Caco-2 (cell line): Measurements from ENCODE around the gene NRF1. TPM values are rescaled to one million over a fixed set of nuclear protein-coding genes. Genes with fewer than 3 reads are reported as not detected.

Experiments used
- BruUV-seq: library from RNA; stranded (reverse); fragments of 400-500 nt; replicated peaks from 2 replicates; lab custom pipeline; 2021; lab: Mats Ljungman, UMichigan
- CTCF ChIA-PET: fragments of 300-600 bp; sonication (Branson Sonifier 250); formaldehyde crosslinking; loops from one replicate; lab custom pipeline; 2022; ENCODE audit warnings: antibody characterized with exemption; lab: Charles Lee
- POLR2A ChIA-PET: fragments of 300-600 bp; sonication (Branson Sonifier 250); formaldehyde crosslinking; loops from one replicate; lab custom pipeline; 2022; ENCODE audit warnings: antibody characterized with exemption; lab: Charles Lee
- DNase-seq, 2 experiments: peaks; one replicate each; pipeline versions ENCODE4 v3.0.0 to v3.0.0-alpha.2; 2020 to 2022
- H3K27me3 ChIP-seq: replicated peaks from 2 replicates; pipeline ENCODE4 v1.6.0; 2011; ENCODE audit warnings: low read length; ENCODE audit not compliant: control insufficient read depth, insufficient read depth
- H3K36me3 ChIP-seq: 2 replicates; pipeline ENCODE4 v1.5.1; 2011; ENCODE audit warnings: low read length; ENCODE audit not compliant: control insufficient read depth, insufficient read depth
- H3K4me1 ChIP-seq: fragments of 250-450 bp; sonication (Bioruptor Pico); 2 replicates; pipeline ENCODE4 v1.5.1; 2020; ENCODE audit warnings: mild to moderate bottlenecking
- H3K4me3 ChIP-seq: 2 replicates; pipeline ENCODE4 v1.5.1; 2011; ENCODE audit warnings: low read depth, mild to moderate bottlenecking, control low read depth, low read length
- H3K9me3 ChIP-seq: fragments of 250-450 bp; sonication (Bioruptor Pico); 2 replicates; pipeline ENCODE4 v1.5.1; 2020; ENCODE audit warnings: mild to moderate bottlenecking, moderate library complexity
- H3K27ac Mint-ChIP-seq: one replicate; pipeline ENCODE4 v1.8.0; 2022; ENCODE audit warnings: mixed read lengths; ENCODE audit not compliant: unreplicated experiment
- H3K27me3 Mint-ChIP-seq: one replicate; pipeline ENCODE4 v1.8.0; 2022; ENCODE audit warnings: mixed read lengths; ENCODE audit not compliant: insufficient read depth, unreplicated experiment
- H3K36me3 Mint-ChIP-seq: one replicate; pipeline ENCODE4 v1.8.0; 2022; ENCODE audit warnings: mild to moderate bottlenecking, mixed read lengths; ENCODE audit not compliant: insufficient read depth, unreplicated experiment
- H3K4me1 Mint-ChIP-seq: one replicate; pipeline ENCODE4 v1.8.0; 2022; ENCODE audit warnings: low read depth, mixed read lengths; ENCODE audit not compliant: unreplicated experiment
- H3K4me3 Mint-ChIP-seq: one replicate; pipeline ENCODE4 v1.8.0; 2022; ENCODE audit warnings: mild to moderate bottlenecking, moderate library complexity, mixed read lengths; ENCODE audit not compliant: unreplicated experiment
- H3K9me3 Mint-ChIP-seq: one replicate; pipeline ENCODE4 v1.8.0; 2022; ENCODE audit warnings: mixed read lengths; ENCODE audit not compliant: unreplicated experiment
- CTCF ChIP-seq, 2 experiments: fragments of 200-600 bp in 1 of 2; IDR thresholded peaks; 1 replicate in 1 of 2; 2 replicates in 1 of 2; pipeline versions ENCODE4 v1.5.1 to v1.8.0; 2011 to 2022; ENCODE audit warnings: antibody characterized with exemption in 1 of 2, control low read depth in 1 of 2, inconsistent platforms in 1 of 2, low read depth in 1 of 2, low read length in 1 of 2, mild to moderate bottlenecking in 1 of 2, moderate library complexity in 1 of 2; ENCODE audit not compliant: insufficient read depth in 1 of 2, severe bottlenecking in 1 of 2, unreplicated experiment in 1 of 2
- intact Hi-C: fragments of 100-400 bp; cut with micrococcal nuclease; formaldehyde crosslinking; loops from one replicate; pipeline ENCODE4 v1.10.0; 2022; ENCODE audit not compliant: unreplicated experiment
- total RNA-seq: library from RNA; stranded (reverse); gene quantifications from 2 replicates; pipeline ENCODE4 v1.2.3, GENCODE V29; 2022

Gene NRF1
- total RNA-seq, 1 experiment from 2014 or later: 22.5 TPM

GRCh38 chr7:129734400-129734799, 122.9 kb downstream of the NRF1 start:
- no peak for TF ChIP-seq CTCF (IDR thresholded peaks at IDR 0.05; ENCODE audit: insufficient read depth in 1 of 2, low read depth in 1 of 2, low read length in 1 of 2, severe bottlenecking in 1 of 2, unreplicated experiment in 1 of 2)
- no peaks in the 10 kb centered on the region; the same call in 1 of the 2 replicates for H3K4me1 ChIP-seq
- CTCF ChIA-PET: no interaction called here
- POLR2A ChIA-PET: no interaction called here
- H3K4me3 ChIP-seq: no peak overlapping the region
- Mint-ChIP-seq H3K27me3 (no peaks in the 10 kb centered on the region), H3K9me3 (no peaks in the 10 kb centered on the region), H3K4me3 (no peak overlapping the region), H3K27ac (no peak overlapping the region), H3K4me1 (no peaks in the 10 kb centered on the region), H3K36me3 (peaks cover 34% of the 10 kb centered on the region)
- no peaks in the 10 kb centered on the region for H3K27me3 ChIP-seq
- no peaks in the 10 kb centered on the region for H3K36me3 ChIP-seq
- no TSS peak for BruUV-seq
- no peak for DNase-seq
- intact Hi-C loops: no loop called here
- no peaks in the 10 kb centered on the region for H3K9me3 ChIP-seq

GRCh38 chr7:129739427-129739826, 127.9 kb downstream of the NRF1 start:
- Histone ChIP-seq H3K36me3 (no peaks in the 10 kb centered on the region), H3K27me3 (no peaks in the 10 kb centered on the region), H3K4me3 (no peak overlapping the region), H3K4me1 (no peaks in the 10 kb centered on the region), H3K9me3 (no peaks in the 10 kb centered on the region)
- Mint-ChIP-seq H3K9me3 (no peaks in the 10 kb centered on the region), H3K27me3 (no peaks in the 10 kb centered on the region), H3K36me3 (peaks cover 7% of the 10 kb centered on the region), H3K4me3 (no peak overlapping the region), H3K27ac (no peak overlapping the region), H3K4me1 (no peaks in the 10 kb centered on the region)
- TF ChIP-seq CTCF (IDR thresholded peaks at IDR 0.05; ENCODE audit: insufficient read depth in 1 of 2, low read depth in 1 of 2, low read length in 1 of 2, severe bottlenecking in 1 of 2, unreplicated experiment in 1 of 2): no peak
- ChIA-PET CTCF (interaction anchor here (0.6 kb wide), 1 partner anchor 327 kb away, joined by 3 read pairs; no protein-coding TSS in a partner anchor), POLR2A (no interaction called here)
- DNase-seq: no peak
- BruUV-seq: no TSS peak
- intact Hi-C loops: no loop called here

- Histone ChIP-seq H3K4me1 (no peaks in the 10 kb centered on the region), H3K27me3 (no peaks in the 10 kb centered on the region), H3K36me3 (no peaks in the 10 kb centered on the region), H3K4me3 (no peak overlapping the region), H3K9me3 (no peaks in the 10 kb centered on the region)
- intact Hi-C loops: no loop called here
- no peaks in the 10 kb centered on the region for H3K4me1 Mint-ChIP-seq
- no peak for TF ChIP-seq CTCF (IDR thresholded peaks at IDR 0.05; ENCODE audit: insufficient read depth in 1 of 2, low read depth in 1 of 2, low read length in 1 of 2, severe bottlenecking in 1 of 2, unreplicated experiment in 1 of 2)
- peaks cover 5% of the 10 kb centered on the region for H3K36me3 Mint-ChIP-seq
- no peak for DNase-seq
- ChIA-PET CTCF (no interaction called here), POLR2A (no interaction called here)
- H3K27me3 Mint-ChIP-seq: no peaks in the 10 kb centered on the region
- BruUV-seq: no TSS peak
- H3K4me3 Mint-ChIP-seq: no peak overlapping the region
- no peak overlapping the region for H3K27ac Mint-ChIP-seq
- H3K9me3 Mint-ChIP-seq: no peaks in the 10 kb centered on the region
These were observed 129.3 kb downstream of the NRF1 start for GRCh38 chr7:129740574-129741410.
